GM13976 (cell line): ENCODE data around the gene RIPK3.
"Not testable (repeated sequence)": the region's sequence is repeated elsewhere in the genome, so short reads cannot be mapped to it uniquely, and the experiment has no call there.

Experiments
- DNase-seq: peaks from one replicate; pipeline ENCODE4 v3.0.0; 2012; ENCODE audit warnings: low spot score
- in situ Hi-C: fragments of 300-500 bp; cut with MboI; formaldehyde crosslinking; loops from one replicate; pipeline ENCODE4 v1.12.0; 2022; ENCODE audit warnings: low sequenced_read_pairs, mixed read lengths, inconsistent platforms; ENCODE audit not compliant: unreplicated experiment
- TF ChIP-seq, protein P1 (sequence below): IDR thresholded peaks from 2 replicates; pipeline ENCODE4 v1.5.1; 2012; ENCODE audit warnings: borderline replicate concordance, mild to moderate bottlenecking; ENCODE audit not compliant: insufficient read depth; ENCODE audit errors: extremely low read depth, missing control alignments, control extremely low read depth

The RIPK3 gene

DNA sequence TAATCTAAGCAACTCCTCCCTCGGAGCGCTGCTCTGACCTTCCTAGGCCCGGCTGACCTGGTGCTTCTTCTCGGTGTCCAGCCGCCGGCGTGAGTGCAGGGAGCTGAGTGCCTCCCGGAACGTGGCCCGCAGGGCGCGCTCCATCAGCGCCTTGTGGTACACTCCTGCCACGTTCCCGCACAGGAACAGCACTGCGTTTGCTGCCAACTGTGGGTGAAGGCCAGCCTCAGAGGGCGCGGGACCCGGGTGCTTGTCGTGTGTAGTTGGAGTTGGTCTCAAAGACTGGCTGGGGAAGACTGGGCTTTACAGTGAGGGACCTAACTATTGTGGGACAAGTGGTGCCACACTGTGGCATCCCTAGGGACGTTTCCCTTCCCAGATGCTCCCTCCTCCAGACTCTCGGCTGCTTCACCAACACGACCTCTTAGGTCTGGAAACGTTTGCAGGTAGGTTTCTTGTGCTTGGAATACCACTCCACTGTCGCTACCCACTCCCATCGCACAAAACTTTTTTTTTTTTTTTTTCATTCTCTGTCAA lies 8.0 kb downstream of the RIPK3 start:
- no peak for DNase-seq
- in situ Hi-C loops, result loop anchor here (25.0 kb wide), 1 partner anchor 356 kb away; no protein-coding TSS in a partner anchor
- TF ChIP-seq, protein P1, sequence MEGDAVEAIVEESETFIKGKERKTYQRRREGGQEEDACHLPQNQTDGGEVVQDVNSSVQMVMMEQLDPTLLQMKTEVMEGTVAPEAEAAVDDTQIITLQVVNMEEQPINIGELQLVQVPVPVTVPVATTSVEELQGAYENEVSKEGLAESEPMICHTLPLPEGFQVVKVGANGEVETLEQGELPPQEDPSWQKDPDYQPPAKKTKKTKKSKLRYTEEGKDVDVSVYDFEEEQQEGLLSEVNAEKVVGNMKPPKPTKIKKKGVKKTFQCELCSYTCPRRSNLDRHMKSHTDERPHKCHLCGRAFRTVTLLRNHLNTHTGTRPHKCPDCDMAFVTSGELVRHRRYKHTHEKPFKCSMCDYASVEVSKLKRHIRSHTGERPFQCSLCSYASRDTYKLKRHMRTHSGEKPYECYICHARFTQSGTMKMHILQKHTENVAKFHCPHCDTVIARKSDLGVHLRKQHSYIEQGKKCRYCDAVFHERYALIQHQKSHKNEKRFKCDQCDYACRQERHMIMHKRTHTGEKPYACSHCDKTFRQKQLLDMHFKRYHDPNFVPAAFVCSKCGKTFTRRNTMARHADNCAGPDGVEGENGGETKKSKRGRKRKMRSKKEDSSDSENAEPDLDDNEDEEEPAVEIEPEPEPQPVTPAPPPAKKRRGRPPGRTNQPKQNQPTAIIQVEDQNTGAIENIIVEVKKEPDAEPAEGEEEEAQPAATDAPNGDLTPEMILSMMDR, result no peak

- in situ Hi-C loops, result loop anchor here (25.0 kb wide), 1 partner anchor 356 kb away; no protein-coding TSS in a partner anchor
- DNase-seq, result no peak
- TF ChIP-seq, protein P1, result no peak
Observed at GRCh38 chr14:24330973-24331674, 8.7 kb downstream of the RIPK3 start.

DNA sequence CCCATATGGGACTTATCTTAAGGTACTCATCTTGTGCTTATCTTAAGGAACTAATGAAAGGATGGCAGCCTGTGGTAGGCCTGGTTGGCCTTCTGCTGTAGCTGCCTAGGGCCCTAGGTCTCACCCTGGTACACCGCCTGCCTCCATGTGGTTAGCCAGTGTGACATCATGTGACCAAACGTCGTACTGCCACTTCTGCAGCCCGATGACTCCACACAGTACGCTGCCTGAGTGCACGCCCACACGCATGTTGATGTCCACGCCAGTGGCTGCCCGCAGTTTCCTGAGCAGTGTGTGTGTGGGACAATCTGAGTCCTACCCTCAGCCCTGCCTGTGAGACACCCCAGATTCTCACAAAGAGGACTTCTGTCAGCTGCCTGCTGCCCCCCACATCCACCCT lies 10.1 kb downstream of the RIPK3 start:
- in situ Hi-C loops, result loop anchor here (25.0 kb wide), 1 partner anchor 358 kb away; no protein-coding TSS in a partner anchor
- DNase-seq, result no peak
- TF ChIP-seq, protein P1, result no peak

DNA sequence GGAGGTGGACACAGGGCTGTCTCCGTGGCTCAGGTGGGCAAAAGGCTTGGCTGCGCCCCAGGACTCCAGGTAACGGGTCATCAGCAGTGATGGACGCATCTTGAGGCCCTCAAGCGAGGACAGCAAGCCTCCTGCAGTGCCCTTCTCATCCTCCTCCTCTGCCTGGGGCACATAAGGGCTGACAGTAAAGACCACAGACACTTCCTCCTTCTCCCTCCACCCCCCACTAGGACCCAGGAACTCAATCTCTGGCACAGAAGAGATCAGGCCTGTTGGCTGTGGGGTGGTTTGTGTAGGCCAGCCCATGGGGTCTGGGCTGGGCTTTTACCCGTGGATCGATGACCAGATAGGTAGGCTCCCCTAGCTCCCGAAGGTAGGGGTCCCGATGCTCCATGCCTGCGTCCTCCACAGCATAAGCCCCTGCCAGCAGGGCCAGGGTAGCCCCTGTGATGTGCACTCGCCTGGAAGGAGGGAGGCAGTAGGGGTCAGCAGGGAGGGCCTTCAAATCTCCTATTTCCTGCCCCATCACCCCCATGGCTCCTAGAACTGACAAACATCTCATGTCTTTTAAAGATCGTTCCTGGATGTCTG lies 10.6 kb downstream of the RIPK3 start:
- TF ChIP-seq, protein P1, result no peak
- in situ Hi-C loops, result loop anchor here (25.0 kb wide), 1 partner anchor 358 kb away; no protein-coding TSS in a partner anchor
- DNase-seq, result no peak

DNA sequence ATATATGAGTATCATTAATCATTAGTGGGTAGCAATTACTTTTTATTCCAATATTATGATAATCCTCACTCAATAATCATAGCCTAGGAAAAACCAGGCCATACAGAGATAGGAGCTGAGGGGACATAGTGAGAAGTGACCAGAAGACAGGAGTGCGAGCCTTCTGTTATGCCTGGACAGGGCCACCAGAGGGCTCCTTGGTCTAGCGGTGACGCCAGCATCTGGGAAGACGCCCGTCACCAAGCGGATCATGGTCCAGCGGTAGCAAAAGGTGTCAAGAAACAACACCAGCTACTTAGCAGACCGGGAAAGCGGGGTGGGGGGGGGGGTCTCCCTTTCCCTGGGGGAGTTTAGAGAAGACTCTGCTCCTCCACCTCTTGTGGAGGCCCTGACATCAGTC lies 11.9 kb downstream of the RIPK3 start:
- not testable (repeated sequence) for DNase-seq
- TF ChIP-seq, protein P1, result peak; percentile 31
- in situ Hi-C loops, result loop anchor here (25.0 kb wide), 1 partner anchor 359 kb away; no protein-coding TSS in a partner anchor

GRCh38 chr14:24327303-24327702 lies 12.5 kb downstream of the RIPK3 start:
- DNase-seq, result no peak
- in situ Hi-C loops, result loop anchor here (25.0 kb wide), 1 partner anchor 360 kb away; no protein-coding TSS in a partner anchor
- TF ChIP-seq, protein P1, result no peak
